Ishikawa (cell line): ENCODE measurements around the gene SPRED2.

ENCODE experiments used
- CEBPB ChIP-seq: IDR thresholded peaks from 2 replicates; pipeline ENCODE4 v1.6.1; 2012
- CREB1 ChIP-seq: IDR thresholded peaks from 2 replicates; pipeline ENCODE4 v1.6.1; 2012; ENCODE audit warnings: low read depth
- EGR1 ChIP-seq: IDR thresholded peaks from 2 replicates; pipeline ENCODE4 v1.6.1; 2012
- EP300 ChIP-seq: IDR thresholded peaks from 2 replicates; pipeline ENCODE4 v1.6.1; 2012; ENCODE audit warnings: borderline replicate concordance
- FOXM1 ChIP-seq: IDR thresholded peaks from 2 replicates; pipeline ENCODE4 v1.6.1; 2012; ENCODE audit warnings: low read depth, borderline replicate concordance
- NFIC ChIP-seq: IDR thresholded peaks from 2 replicates; pipeline ENCODE4 v1.6.1; 2012
- RAD21 ChIP-seq: IDR thresholded peaks from 2 replicates; pipeline ENCODE4 v1.6.1; 2012; ENCODE audit warnings: low read depth
- TAF1 ChIP-seq: IDR thresholded peaks from 2 replicates; pipeline ENCODE4 v1.6.1; 2012; ENCODE audit warnings: low read depth, mild to moderate bottlenecking
- TCF12 ChIP-seq: IDR thresholded peaks from 2 replicates; pipeline ENCODE4 v1.6.1; 2012; ENCODE audit warnings: low read depth
- TEAD4 ChIP-seq: IDR thresholded peaks from 2 replicates; pipeline ENCODE4 v1.6.1; 2012
- YY1 ChIP-seq: IDR thresholded peaks from 2 replicates; pipeline ENCODE4 v1.6.1; 2012; ENCODE audit warnings: low read depth
- ZBTB7A ChIP-seq: IDR thresholded peaks from 2 replicates; pipeline ENCODE4 v1.6.1; 2012; ENCODE audit warnings: low read depth
- TF ChIP-seq, protein P1 (sequence below): IDR thresholded peaks from 2 replicates; pipeline ENCODE4 v1.6.1; 2012
- TF ChIP-seq, protein P2 (sequence below): IDR thresholded peaks from 2 replicates; pipeline ENCODE4 v1.6.1; 2012
- TF ChIP-seq, protein P3 (sequence below): IDR thresholded peaks from 2 replicates; pipeline ENCODE4 v1.6.1; 2012; ENCODE audit warnings: low read depth, mild to moderate bottlenecking

The SPRED2 gene

GRCh38 chr2:65477590-65477989 lies 45.2 kb upstream of the SPRED2 start:
- TF ChIP-seq FOXM1 (no peak), EP300 (no peak), TEAD4 (no peak), CEBPB (no peak), YY1 (no peak), CREB1 (no peak), ZBTB7A (no peak), EGR1 (no peak), TAF1 (no peak)
- TF ChIP-seq, protein P1, sequence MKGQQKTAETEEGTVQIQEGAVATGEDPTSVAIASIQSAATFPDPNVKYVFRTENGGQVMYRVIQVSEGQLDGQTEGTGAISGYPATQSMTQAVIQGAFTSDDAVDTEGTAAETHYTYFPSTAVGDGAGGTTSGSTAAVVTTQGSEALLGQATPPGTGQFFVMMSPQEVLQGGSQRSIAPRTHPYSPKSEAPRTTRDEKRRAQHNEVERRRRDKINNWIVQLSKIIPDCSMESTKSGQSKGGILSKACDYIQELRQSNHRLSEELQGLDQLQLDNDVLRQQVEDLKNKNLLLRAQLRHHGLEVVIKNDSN, result no peak
- TF ChIP-seq, protein P2, sequence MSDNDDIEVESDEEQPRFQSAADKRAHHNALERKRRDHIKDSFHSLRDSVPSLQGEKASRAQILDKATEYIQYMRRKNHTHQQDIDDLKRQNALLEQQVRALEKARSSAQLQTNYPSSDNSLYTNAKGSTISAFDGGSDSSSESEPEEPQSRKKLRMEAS, result no peak
- TF ChIP-seq, protein P3, sequence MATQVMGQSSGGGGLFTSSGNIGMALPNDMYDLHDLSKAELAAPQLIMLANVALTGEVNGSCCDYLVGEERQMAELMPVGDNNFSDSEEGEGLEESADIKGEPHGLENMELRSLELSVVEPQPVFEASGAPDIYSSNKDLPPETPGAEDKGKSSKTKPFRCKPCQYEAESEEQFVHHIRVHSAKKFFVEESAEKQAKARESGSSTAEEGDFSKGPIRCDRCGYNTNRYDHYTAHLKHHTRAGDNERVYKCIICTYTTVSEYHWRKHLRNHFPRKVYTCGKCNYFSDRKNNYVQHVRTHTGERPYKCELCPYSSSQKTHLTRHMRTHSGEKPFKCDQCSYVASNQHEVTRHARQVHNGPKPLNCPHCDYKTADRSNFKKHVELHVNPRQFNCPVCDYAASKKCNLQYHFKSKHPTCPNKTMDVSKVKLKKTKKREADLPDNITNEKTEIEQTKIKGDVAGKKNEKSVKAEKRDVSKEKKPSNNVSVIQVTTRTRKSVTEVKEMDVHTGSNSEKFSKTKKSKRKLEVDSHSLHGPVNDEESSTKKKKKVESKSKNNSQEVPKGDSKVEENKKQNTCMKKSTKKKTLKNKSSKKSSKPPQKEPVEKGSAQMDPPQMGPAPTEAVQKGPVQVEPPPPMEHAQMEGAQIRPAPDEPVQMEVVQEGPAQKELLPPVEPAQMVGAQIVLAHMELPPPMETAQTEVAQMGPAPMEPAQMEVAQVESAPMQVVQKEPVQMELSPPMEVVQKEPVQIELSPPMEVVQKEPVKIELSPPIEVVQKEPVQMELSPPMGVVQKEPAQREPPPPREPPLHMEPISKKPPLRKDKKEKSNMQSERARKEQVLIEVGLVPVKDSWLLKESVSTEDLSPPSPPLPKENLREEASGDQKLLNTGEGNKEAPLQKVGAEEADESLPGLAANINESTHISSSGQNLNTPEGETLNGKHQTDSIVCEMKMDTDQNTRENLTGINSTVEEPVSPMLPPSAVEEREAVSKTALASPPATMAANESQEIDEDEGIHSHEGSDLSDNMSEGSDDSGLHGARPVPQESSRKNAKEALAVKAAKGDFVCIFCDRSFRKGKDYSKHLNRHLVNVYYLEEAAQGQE, result no peak

GRCh38 chr2:65476778-65477177 lies 44.4 kb upstream of the SPRED2 start:
- TF ChIP-seq ZBTB7A (no peak), EP300 (no peak), YY1 (no peak), TAF1 (no peak), NFIC (no peak)
- TF ChIP-seq, protein P2, result no peak
- TF ChIP-seq, protein P1, result no peak

DNA sequence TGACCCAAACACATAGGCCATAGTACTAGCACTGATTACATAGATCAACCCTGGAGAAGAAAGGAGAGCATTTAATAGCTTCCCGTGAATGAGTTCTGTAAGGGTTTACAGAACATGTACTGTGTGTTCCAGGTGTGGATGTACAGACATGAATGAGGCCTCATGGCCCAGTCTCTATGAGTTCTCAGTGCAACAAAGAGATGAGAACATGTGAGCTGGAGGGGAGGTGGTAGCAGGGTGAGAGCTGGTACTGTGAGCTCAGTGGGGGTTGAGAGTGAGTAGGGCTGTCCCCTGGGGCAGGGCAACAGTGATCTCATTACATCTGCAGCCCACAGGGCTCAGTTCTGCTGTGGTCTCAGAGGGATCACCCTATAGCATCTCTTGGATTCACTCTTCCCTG lies 42.6 kb upstream of the SPRED2 start:
- TF ChIP-seq YY1 (no peak), RAD21 (no peak), FOXM1 (no peak), NFIC (no peak), EP300 (no peak)

- TF ChIP-seq, protein P2, result no peak
- TF ChIP-seq YY1 (no peak), EGR1 (no peak), EP300 (no peak), TAF1 (no peak), RAD21 (no peak), TEAD4 (no peak)
- TF ChIP-seq, protein P1, result no peak
These were observed 40.6 kb upstream of the SPRED2 start for GRCh38 chr2:65473045-65473444.

DNA sequence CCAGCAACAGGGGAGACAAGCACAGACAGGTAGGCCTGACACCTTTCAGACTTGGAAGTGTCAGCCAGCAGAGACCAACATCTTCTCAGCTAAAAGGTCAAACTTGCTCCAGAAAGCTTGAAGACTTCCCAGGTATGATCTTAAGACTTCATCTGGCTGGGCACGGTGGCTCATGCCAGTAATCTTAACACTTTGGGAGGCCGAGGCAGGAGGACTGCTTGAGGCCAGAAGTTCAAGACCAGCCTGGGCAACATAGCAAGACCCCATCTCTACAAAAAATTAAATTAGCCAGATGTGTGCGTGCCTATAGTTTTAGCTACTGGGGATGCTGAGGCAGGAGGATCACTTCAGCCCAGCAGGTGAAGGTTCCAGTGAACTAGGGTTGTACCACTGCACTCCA lies 39.0 kb upstream of the SPRED2 start:
- TF ChIP-seq YY1 (no peak), RAD21 (no peak), TAF1 (no peak), ZBTB7A (no peak), EP300 (no peak), EGR1 (no peak), NFIC (no peak), TEAD4 (no peak), CREB1 (no peak), TCF12 (no peak), CEBPB (no peak), FOXM1 (no peak)
- TF ChIP-seq, protein P3, result no peak
- TF ChIP-seq, protein P2, result no peak
- TF ChIP-seq, protein P1, result no peak

DNA sequence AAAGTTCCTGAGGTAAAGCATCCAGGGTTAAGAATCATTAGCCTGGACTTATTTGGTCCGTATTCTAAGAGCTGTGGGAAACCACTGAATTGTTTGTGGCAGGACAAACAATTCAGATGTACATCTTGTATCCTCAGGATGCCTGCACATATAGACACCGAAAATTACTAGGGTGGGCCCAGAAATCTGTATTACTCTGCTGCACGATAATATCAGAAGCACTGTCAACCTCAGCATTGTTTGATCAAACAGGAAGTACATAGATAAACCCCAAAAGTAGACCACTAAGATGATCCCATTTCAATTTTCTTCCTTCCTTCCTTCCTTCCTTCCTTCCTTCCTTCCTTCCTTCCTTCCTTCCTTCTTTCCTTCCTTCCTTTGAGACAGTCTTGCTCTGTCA lies 34.2 kb upstream of the SPRED2 start:
- no peak for TF ChIP-seq NFIC
- no peak for TF ChIP-seq EP300
- TF ChIP-seq, protein P3, result no peak
- TF ChIP-seq FOXM1, result no peak
- TF ChIP-seq, protein P2, result no peak
- TF ChIP-seq TCF12, result no peak
- TF ChIP-seq TAF1, result no peak
- TF ChIP-seq RAD21, result no peak
- no peak for TF ChIP-seq YY1
- TF ChIP-seq EGR1, result no peak
- TF ChIP-seq TEAD4, result no peak
- no peak for TF ChIP-seq CREB1
- no peak for TF ChIP-seq CEBPB
- TF ChIP-seq, protein P1, result no peak
- no peak for TF ChIP-seq ZBTB7A
